ENCODE results near the gene ARHGAP10.
"Not testable (repeated sequence)": the region's sequence is repeated elsewhere in the genome, so short reads cannot be mapped to it uniquely, and the experiment has no call there.

Gene ARHGAP10

GRCh38 chr4:148076964-148077363, 345.1 kb downstream of the ARHGAP10 start:
- DNase-seq: no peak

- no peak for DNase-seq
Measured at GRCh38 chr4:148077581-148077980, 345.7 kb downstream of the ARHGAP10 start.

GRCh38 chr4:148078061-148078460, 346.2 kb downstream of the ARHGAP10 start:
- no peak for DNase-seq

- no peak for DNase-seq
Measured at GRCh38 chr4:148079961-148080360, 348.1 kb downstream of the ARHGAP10 start.

GRCh38 chr4:148081267-148081666, 349.4 kb downstream of the ARHGAP10 start:
- no peak for DNase-seq

- DNase-seq: no peak
Measured at GRCh38 chr4:148081745-148082144, 349.9 kb downstream of the ARHGAP10 start.

GRCh38 chr4:148083073-148083472, 351.2 kb downstream of the ARHGAP10 start:
- not testable (repeated sequence) for DNase-seq

DNA sequence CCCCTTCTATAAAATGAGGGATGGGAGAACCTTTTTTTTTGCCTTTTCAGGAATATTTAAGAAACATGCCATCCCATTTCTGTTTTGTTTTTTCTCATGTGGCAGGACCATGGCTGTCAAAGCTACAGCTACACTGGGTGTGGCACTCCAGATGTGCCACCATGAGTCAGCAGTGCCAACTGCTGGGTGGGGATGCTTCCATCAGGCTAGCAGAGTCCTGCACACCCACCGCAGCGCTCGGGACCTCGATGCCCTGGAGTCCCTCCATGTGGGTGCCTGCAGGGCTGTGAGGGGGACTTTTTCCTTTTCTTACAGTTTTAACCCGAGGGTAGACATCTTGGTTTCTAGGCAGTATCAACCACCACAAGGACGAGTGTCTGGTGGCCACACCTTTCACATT, 357.7 kb downstream of the ARHGAP10 start:
- no peak for DNase-seq

DNA sequence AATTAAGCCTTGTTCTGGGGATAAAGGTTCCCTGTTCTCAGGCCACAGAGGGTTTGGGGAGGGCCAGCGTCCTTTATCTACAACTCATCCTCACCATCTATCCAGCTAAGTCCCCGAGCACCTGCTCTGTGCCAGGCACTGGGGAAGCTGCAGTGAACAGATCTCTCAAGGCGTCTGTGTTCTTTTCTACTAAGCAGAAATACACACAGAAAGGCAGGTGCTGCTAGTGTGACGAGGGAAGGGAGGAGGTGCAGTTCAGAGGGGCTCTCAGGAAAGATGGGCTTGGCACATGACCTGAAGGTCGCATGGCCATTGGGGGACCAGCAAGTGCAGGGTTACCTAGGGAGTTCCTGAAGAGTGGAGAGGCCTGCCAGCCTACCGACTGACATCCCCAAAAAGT, 358.1 kb downstream of the ARHGAP10 start:
- no peak for DNase-seq

GRCh38 chr4:148090503-148091476, 358.9 kb downstream of the ARHGAP10 start:
- DNase-seq: no peak

- DNase-seq: no peak
Measured at GRCh38 chr4:148091896-148092295, 360.0 kb downstream of the ARHGAP10 start.

- no peak for DNase-seq
Measured at GRCh38 chr4:148092316-148093014, 360.6 kb downstream of the ARHGAP10 start.

GRCh38 chr4:148093065-148093464, 361.2 kb downstream of the ARHGAP10 start:
- DNase-seq: no peak

DNA sequence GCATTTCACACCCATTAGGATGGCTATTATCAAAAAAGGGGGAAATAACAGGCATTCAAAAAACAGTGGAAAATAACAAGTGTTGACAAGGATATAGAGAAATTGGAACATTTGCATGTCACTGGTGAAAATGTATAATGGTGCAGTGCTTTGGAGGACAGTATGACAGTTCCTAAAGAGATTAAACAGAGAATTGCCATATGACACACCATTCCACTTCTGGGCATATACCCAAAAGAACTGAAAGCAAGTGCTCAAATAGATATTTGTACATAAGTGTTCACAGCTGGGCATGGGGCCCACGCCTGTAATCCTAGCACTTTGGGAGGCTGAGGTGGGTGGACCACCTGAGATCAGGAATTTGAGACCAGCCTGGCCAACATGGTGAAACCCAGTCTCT, 362.3 kb downstream of the ARHGAP10 start:
- no peak for DNase-seq

DNA sequence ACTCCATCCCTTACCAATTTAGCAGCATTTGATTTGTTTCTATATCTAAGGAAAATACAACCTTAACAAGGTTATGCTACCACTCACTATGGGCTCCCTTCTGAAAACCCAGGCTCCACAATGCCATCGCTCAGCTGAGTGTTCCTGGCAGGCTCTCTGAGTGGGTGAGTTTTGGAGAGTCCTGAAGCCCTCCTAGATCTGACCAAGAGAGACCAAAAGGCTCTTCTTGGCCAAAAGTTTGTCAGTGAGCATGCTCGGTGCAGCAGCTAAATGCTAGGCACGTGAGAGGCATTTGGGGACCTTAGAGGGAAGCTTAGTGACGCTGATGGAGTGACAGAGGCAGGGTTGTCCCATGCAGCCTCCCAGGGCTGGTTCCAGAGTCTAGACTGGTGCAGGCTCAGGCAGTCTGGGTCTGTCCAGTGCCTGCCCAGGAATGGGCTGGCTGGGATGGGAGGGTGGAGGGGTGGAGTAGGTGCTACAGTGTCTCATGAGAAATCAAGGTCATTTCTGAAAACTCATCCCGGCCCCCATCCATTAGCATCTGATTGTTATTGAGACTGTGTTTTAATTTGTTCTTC, 363.5 kb downstream of the ARHGAP10 start:
- DNase-seq: no peak

- DNase-seq: no peak
Measured at GRCh38 chr4:148097801-148098200, 365.9 kb downstream of the ARHGAP10 start.

GRCh38 chr4:148101235-148101634, 369.3 kb downstream of the ARHGAP10 start:
- no peak for DNase-seq

DNA sequence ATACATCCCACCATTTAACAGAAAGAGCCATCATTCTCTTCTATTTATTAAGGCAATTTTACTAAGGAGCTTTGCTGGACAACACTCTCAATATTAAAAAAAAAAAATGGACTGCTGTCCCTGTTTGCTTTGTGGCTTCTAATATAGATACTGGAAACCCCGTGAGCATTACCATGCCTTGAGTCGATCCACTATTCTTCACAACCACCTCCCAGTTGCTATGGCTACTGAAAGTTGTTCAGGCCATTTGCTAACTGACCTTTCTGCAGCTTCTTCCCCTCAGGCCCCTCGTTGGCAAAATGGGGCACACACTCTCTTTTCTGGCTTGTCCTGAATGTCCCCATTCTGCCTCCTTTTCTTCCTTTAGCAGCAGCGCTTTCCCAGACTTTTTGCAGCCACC, 369.9 kb downstream of the ARHGAP10 start:
- no peak for DNase-seq

GRCh38 chr4:148103597-148104355, 371.9 kb downstream of the ARHGAP10 start:
- no peak for DNase-seq

GRCh38 chr4:148108766-148109165, 376.9 kb downstream of the ARHGAP10 start:
- no peak for DNase-seq

DNA sequence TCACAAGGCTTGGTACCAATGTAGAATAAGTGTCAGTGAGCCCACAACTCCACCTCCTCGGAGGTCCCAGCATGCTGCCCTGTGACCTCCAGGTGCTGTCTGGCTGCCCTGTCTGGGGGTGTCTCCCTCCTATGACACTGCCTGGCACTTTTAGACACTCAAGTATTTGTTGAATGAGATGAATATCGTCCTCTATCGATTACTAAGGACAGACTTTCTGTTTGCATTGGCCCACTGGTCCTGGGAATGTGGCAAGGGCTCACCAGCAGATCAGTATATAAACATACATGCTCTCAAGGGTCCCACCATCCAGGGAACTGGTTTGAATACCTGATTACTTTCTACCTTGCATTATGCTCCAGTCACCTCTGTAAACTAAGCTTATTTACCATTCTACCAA, 377.3 kb downstream of the ARHGAP10 start:
- DNase-seq: no peak

DNA sequence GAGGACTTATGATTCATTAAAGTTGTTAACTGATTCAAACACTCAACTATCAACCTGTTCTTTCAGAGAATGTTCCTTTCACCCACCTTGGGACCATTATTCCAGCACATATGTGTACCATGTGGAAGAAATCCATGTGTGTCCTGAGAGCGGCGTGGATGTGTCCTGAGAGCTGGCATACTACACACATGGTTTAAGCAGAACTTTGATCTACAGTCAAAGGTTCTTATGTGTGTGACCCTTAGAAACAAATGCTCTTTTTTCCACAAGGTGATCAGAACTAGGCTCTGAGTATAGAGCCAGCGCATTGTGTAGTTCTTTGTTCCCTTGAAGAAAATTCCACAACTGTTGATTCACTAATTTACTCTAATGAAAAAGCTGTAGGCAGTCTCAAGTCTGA, 378.3 kb downstream of the ARHGAP10 start:
- no peak for DNase-seq

All from stimulated activated CD4-positive, alpha-beta T cell treated with anti-CD3 and anti-CD28 coated beads, Interleukin-1b, Interleukin-23, amount 100 ng/mL, for 48 hours (primary cell).